Endothelial cell (in vitro differentiated cells): ENCODE data around the gene LYZ. TPM values are rescaled to one million over a fixed set of nuclear protein-coding genes. Genes with fewer than 3 reads are reported as not detected.

Source experiments
- DNase-seq: peaks from one replicate; pipeline ENCODE4 v3.0.0; 2021; ENCODE audit warnings: low spot score
- H3K27ac Mint-ChIP-seq: one replicate; pipeline ENCODE4 v1.8.0; 2021; ENCODE audit warnings: mixed read lengths, inconsistent platforms; ENCODE audit not compliant: unreplicated experiment
- H3K27me3 Mint-ChIP-seq: one replicate; pipeline ENCODE4 v1.8.0; 2021; ENCODE audit warnings: mild to moderate bottlenecking, moderate library complexity, mixed read lengths, inconsistent platforms; ENCODE audit not compliant: unreplicated experiment
- H3K36me3 Mint-ChIP-seq: one replicate; pipeline ENCODE4 v1.8.0; 2021; ENCODE audit warnings: mild to moderate bottlenecking, low read depth, mixed read lengths, inconsistent platforms; ENCODE audit not compliant: unreplicated experiment
- H3K4me1 Mint-ChIP-seq: one replicate; pipeline ENCODE4 v1.8.0; 2021; ENCODE audit warnings: mild to moderate bottlenecking, mixed read lengths, inconsistent platforms; ENCODE audit not compliant: unreplicated experiment
- H3K4me3 Mint-ChIP-seq: one replicate; pipeline ENCODE4 v1.8.0; 2021; ENCODE audit warnings: mild to moderate bottlenecking, mixed read lengths, inconsistent platforms; ENCODE audit not compliant: unreplicated experiment
- H3K9me3 Mint-ChIP-seq: one replicate; pipeline ENCODE4 v1.8.0; 2021; ENCODE audit warnings: mixed read lengths, inconsistent platforms; ENCODE audit not compliant: unreplicated experiment
- total RNA-seq: library from RNA; stranded (reverse); fragmentation: NEBNext Ultra II Directional; extraction: Animal tissue kit (Norgen Biotek cat#: 25700); gene quantifications from one replicate; pipeline ENCODE4 v1.2.1, GENCODE V29; 2021; ENCODE audit not compliant: unreplicated experiment
- TF ChIP-seq, protein P1 (sequence below): fragments of 200-600 bp; sonication (generic); IDR thresholded peaks from one replicate; pipeline ENCODE4 v1.5.0; 2021; ENCODE audit warnings: antibody characterized with exemption; ENCODE audit not compliant: unreplicated experiment

Gene LYZ
- total RNA-seq, 1 donor from 2014 or later, result 3.6 TPM

DNA sequence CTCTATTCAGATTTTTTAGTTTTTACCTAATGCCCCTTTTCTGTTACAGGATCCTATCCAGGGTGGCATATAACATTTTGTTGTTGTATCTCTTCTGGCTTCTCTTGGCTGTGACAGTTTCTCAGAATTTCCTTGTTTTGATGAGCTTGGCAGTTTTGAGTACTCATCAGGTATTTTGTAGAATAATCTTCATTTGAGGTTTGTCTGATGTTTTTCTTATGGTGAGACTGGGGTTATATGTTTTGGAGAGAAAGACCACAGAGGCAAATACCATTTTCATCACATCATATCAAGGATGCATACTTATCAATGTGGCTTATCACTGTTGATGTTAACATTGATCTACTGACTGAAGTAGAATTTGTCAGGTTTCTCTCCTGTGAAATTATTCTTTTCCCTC is 14.0 kb upstream of the LYZ start:
- peaks cover 7% of the 10 kb centered on the region for H3K4me1 Mint-ChIP-seq
- H3K36me3 Mint-ChIP-seq, result no peaks in the 10 kb centered on the region
- no peak overlapping the region for H3K27ac Mint-ChIP-seq
- H3K27me3 Mint-ChIP-seq, result no peaks in the 10 kb centered on the region
- no peak overlapping the region for H3K4me3 Mint-ChIP-seq
- H3K9me3 Mint-ChIP-seq, result no peaks in the 10 kb centered on the region
- no peak for DNase-seq
- TF ChIP-seq, protein P1, sequence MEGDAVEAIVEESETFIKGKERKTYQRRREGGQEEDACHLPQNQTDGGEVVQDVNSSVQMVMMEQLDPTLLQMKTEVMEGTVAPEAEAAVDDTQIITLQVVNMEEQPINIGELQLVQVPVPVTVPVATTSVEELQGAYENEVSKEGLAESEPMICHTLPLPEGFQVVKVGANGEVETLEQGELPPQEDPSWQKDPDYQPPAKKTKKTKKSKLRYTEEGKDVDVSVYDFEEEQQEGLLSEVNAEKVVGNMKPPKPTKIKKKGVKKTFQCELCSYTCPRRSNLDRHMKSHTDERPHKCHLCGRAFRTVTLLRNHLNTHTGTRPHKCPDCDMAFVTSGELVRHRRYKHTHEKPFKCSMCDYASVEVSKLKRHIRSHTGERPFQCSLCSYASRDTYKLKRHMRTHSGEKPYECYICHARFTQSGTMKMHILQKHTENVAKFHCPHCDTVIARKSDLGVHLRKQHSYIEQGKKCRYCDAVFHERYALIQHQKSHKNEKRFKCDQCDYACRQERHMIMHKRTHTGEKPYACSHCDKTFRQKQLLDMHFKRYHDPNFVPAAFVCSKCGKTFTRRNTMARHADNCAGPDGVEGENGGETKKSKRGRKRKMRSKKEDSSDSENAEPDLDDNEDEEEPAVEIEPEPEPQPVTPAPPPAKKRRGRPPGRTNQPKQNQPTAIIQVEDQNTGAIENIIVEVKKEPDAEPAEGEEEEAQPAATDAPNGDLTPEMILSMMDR, result no peak

DNA sequence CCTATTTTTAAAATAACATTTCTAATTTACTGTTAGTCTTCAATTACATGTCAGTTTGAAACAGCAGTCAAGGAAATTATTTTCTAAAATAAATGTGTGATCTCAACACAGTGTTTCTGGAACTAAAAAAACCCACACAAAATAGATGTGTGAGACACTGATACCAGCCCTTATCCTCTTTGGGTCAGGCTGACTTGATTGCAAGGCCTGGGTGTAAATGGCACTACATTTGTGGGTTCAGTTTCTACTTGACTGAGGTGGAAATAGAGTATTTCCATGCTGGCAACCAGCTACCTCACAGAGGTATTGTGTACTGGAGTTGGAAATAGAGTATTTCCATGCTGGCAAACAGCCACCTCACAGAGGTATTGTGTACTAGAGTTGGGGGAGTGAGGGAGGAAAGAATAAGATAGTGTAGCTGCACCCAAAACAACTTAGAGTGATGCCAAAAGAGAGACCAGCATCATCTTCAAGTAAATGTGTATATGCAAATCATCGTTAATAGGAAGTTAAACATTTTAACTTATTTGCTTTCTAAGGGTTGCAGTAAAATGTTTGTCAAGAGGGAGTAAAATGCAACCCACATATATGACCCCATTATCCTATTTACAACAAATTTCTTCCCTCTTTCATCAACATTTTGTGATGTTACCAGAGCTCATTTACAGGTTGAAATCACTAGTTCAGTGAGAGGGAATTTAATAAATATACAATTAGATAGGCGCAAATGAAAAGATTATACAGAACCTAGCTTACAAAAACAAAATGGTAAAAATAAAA is 10.7 kb upstream of the LYZ start:
- Mint-ChIP-seq H3K27ac (no peak overlapping the region), H3K27me3 (no peaks in the 10 kb centered on the region), H3K36me3 (no peaks in the 10 kb centered on the region), H3K4me3 (no peak overlapping the region), H3K4me1 (no peaks in the 10 kb centered on the region), H3K9me3 (no peaks in the 10 kb centered on the region)
- TF ChIP-seq, protein P1, result no peak
- no peak for DNase-seq

DNA sequence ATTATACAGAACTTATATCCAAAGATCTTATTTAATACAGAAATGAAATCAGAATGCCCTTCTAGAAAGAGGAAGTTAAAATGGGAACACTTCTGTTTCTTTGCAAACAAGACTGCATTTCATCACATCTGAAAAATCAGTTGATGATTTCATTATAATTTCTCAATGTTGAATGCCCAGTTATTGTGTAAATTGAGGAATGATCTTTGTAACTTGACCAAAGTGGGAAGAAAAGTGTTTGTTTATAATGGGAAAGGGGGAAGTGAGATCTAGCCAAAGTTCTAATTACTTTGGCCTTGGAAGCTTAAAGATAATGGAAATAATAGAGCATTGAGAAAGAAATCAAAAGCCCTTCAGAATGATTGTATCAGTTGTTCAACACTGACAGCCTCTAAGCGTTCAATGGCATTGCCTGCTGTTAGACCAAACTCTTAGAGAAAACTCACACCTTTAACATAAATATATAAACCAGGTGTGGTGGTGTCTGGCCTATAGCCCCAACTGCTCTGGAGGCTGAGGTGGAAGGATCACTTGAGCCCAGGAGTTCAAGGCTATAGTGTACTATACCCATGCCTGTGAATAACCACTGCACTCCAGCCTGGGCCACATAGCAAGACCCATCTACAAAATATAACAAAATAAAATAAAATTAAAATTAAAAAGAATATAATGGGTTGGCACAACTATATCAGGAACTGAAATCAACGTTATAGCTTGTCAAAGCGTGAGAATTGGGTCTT is 9.9 kb upstream of the LYZ start:
- no peak overlapping the region for H3K4me3 Mint-ChIP-seq
- DNase-seq, result no peak
- no peaks in the 10 kb centered on the region for H3K9me3 Mint-ChIP-seq
- H3K27me3 Mint-ChIP-seq, result no peaks in the 10 kb centered on the region
- TF ChIP-seq, protein P1, result no peak
- no peaks in the 10 kb centered on the region for H3K36me3 Mint-ChIP-seq
- H3K27ac Mint-ChIP-seq, result no peak overlapping the region
- H3K4me1 Mint-ChIP-seq, result no peaks in the 10 kb centered on the region

DNA sequence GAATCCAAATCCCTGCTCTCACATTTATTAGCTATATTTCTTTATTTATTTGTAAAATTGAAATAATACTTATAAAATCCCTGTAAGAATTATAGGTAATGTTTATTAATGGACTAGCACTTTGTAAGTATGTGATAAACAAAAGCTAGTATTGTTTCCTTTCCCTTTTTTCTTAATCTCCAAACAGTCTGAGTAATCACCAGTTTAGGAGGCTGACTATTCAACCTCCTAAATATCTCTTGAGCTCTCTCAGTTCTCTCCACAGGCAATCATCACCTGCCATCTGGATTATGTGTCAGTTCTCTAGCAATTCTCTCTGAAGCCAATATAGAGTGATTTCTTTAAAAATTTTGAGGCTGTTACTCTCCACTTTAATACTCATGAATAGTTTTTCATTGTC is 9.2 kb upstream of the LYZ start:
- Mint-ChIP-seq H3K4me3 (no peak overlapping the region), H3K36me3 (no peaks in the 10 kb centered on the region), H3K9me3 (no peaks in the 10 kb centered on the region), H3K27ac (no peak overlapping the region), H3K27me3 (no peaks in the 10 kb centered on the region), H3K4me1 (no peaks in the 10 kb centered on the region)
- TF ChIP-seq, protein P1, result no peak
- DNase-seq, result no peak

DNA sequence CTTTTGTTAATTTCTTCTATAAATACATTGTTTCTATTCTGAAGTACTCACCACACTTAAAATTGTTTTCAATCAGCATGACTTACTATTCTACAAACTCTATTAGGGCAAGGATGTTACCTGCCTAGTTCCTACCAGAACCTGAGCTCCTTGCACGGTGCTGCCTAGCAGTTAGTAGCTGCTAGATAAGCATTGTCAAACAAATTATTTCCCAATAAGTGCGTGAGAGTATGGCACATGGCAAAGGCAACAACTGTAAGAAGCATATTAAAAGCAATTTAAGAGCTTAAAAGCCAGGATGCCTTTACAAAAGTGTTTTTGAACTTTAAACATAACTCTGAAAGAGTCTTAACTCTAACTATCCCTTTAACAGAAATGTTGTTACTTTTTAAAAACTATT is 8.2 kb upstream of the LYZ start:
- TF ChIP-seq, protein P1, result no peak
- H3K27me3 Mint-ChIP-seq, result no peaks in the 10 kb centered on the region
- no peaks in the 10 kb centered on the region for H3K9me3 Mint-ChIP-seq
- no peaks in the 10 kb centered on the region for H3K36me3 Mint-ChIP-seq
- no peak overlapping the region for H3K27ac Mint-ChIP-seq
- DNase-seq, result no peak
- peaks cover 2% of the 10 kb centered on the region for H3K4me1 Mint-ChIP-seq
- no peak overlapping the region for H3K4me3 Mint-ChIP-seq
